ENCODE measurements around the gene EFCAB8.
A peak's percentile ranks its signal among the peaks of the same experiment; 100 is the strongest.

EFCAB8 gene

DNA sequence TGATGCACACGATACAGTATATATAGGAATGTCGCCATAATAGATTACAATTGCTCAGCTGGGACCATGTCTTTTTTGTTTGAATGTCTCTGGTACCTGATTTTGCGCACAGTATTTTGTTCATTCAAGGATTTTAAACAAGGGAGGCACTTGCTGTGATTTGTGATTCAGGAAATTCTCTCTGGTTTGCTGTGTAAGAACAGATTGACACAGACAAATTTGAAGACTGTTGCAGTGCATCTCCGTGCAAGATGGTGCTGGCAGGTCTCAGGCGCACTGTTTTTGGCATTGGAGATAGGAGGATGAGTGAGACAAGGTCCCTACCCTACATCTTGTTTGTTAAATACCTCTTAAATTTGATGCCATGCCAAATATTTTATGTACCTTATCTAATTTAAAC, 36.5 kb upstream of the EFCAB8 start:
- TF ChIP-seq, protein P1, sequence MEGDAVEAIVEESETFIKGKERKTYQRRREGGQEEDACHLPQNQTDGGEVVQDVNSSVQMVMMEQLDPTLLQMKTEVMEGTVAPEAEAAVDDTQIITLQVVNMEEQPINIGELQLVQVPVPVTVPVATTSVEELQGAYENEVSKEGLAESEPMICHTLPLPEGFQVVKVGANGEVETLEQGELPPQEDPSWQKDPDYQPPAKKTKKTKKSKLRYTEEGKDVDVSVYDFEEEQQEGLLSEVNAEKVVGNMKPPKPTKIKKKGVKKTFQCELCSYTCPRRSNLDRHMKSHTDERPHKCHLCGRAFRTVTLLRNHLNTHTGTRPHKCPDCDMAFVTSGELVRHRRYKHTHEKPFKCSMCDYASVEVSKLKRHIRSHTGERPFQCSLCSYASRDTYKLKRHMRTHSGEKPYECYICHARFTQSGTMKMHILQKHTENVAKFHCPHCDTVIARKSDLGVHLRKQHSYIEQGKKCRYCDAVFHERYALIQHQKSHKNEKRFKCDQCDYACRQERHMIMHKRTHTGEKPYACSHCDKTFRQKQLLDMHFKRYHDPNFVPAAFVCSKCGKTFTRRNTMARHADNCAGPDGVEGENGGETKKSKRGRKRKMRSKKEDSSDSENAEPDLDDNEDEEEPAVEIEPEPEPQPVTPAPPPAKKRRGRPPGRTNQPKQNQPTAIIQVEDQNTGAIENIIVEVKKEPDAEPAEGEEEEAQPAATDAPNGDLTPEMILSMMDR (conservative IDR thresholded peaks at IDR 0.05; ENCODE audit: low read length): no peak
- H3K4me3 ChIP-seq (ENCODE audit: low read length): no peak overlapping the region
- DNase-seq (ENCODE audit: low read depth): no peak

DNA sequence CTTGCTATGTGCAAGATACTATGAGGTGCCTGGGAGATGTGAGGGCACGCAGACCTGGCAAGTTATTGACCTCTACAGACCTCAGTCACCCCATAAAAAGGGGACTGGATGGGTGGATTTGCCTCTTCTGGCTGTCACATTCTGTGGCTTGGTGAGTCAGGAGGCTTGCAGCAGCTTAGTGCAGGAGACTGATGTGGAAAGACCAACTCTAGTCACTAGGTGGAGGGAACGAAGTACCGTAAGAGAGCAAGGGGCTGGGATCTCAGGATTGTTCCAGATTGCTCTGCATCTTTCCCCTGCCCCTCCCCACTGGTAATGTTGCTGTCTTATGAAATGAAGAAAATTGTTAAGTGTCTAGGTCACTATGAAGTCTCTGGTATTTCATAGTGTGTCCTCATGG, 35.6 kb upstream of the EFCAB8 start:
- H3K4me3 ChIP-seq (ENCODE audit: low read length): no peak overlapping the region
- TF ChIP-seq, protein P1 (conservative IDR thresholded peaks at IDR 0.05; ENCODE audit: low read length): peak; percentile 46

DNA sequence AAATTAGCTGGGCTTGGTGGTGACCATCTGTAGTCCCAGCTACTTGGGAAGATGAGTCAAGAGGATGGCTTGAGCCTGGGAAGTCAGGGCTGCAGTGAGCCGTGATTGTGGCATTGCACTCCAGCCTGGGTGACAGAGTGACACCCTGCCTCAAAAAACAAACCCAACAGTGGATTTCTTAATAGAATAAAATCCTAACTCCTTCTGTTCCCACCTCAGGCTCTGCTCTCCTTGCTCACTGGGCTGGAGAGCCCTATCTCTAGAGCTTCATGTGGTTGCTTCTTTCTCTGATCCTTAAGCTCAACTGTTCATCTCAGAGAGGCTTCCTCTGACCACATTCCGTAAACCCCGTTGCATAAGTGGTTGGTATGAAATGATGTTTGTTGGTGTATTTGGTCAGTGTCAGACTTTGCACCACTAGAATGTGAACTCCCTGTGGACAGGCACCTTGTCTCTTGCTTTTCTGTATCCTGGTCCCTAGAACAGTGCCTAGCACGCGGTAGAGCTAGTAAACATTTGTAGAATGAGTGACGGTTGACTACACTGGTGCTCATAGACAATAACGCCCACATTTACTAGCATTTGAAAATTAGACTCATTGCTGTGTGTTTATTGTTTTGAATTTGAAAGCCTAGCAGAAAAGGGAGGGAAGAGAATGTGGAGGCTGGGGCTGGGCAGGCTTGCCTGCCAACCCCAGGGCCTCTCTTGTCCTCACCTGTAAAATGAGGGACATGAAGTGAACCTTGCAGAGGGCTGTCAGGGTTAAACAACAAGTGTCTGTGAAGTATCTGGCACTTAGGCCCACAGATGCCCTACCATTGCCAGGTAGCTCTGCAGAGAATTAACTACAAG, 34.8 kb upstream of the EFCAB8 start:
- H3K4me3 ChIP-seq (ENCODE audit: low read length): no peak overlapping the region
- TF ChIP-seq, protein P1 (conservative IDR thresholded peaks at IDR 0.05; ENCODE audit: low read length): no peak
- DNase-seq (ENCODE audit: low read depth): peak; percentile 67

More for the DNA sequence above, 35.6 kb upstream of the EFCAB8 start:
- DNase-seq (ENCODE audit: low read depth): peak; percentile 87

DNA sequence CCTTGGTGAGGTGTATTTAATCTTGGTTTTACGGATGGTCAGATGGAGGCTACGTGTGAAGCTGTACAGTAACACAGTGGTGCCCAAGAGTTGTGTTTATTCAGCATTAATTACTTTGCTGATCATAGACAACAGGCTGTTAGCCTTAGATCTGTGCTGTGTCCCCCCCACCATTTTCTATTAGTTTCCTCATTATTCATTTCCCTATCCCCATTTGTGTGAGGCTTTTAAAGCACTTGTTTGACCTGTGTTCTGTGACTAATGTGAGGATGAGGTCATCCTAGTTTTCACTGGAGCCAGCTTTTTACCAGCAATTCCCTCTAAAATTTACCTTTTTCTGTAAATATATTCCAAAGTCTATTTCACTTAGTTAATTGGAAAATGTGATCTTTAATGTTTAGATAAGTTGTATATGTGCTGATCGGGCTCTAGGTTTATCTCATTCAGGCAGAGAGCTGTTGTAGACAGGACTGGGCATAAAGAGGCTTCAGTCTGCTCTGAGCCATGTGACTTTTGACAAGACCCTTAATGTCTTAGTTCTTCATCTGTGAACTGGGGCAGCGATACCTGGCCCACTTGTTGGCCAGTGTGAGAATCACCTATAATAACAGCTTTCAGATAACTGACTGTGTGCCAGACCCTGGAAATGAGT, 30.6 kb upstream of the EFCAB8 start:
- no peak for DNase-seq (ENCODE audit: low read depth)
- TF ChIP-seq, protein P1 (conservative IDR thresholded peaks at IDR 0.05; ENCODE audit: low read length): no peak
- no peak overlapping the region for H3K4me3 ChIP-seq (ENCODE audit: low read length)

DNA sequence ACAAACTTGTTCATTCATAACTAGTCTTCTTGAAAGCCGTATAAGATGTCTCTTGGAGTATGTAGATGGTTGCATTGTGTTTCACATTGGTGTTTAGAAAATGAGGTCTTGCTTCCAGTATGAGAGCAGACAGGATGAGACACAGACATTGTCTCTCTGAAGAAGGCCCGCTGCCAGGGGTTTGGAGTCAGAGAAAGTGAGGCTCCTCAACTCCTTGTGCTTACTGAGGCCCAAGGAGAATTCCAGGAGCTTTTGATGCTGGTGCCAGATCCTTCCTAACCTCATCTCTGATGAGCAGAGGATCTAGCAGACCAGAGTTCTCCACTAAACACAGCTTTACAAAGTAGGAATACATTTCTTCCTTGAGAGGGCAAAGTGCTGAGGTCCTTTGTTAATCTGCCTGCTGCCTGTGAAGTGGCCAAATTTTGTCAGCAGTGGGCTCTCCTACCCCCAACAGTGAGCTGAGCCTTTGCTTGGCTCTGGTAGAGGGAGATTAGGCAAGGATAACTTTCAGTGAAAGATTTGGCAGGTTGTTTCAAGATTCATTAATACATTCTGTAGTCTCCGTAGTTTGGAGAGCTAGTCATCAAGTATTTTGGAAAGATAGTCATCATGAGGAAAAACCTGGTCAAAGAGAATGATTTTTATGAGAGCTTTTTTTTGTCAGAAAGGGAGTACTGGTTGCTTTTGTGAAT, 29.3 kb upstream of the EFCAB8 start:
- DNase-seq (ENCODE audit: low read depth): peak; percentile 61
- TF ChIP-seq, protein P1 (conservative IDR thresholded peaks at IDR 0.05; ENCODE audit: low read length): no peak
- no peak overlapping the region for H3K4me3 ChIP-seq (ENCODE audit: low read length)

DNA sequence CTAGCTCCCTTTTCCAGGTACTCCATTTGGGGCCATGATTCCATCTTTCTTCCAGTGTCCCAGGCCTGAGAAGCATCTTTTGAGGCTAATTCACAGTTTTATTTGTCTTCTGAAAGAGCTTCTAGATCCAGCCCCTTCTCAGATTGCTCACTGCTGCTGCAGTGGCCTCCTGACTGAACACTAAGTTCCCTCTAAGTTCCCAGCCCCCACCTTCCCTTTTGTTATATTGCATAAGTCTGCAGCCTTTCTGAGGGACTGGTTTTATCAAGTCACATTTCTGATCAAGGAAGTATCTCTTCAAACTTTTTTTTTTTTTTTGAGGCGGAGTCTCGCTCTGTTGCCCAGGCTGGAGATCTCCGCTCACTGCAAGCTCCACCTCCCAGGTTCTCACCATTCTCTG, 28.3 kb upstream of the EFCAB8 start:
- TF ChIP-seq, protein P1 (conservative IDR thresholded peaks at IDR 0.05; ENCODE audit: low read length): no peak
- H3K4me3 ChIP-seq (ENCODE audit: low read length): no peak overlapping the region
- DNase-seq (ENCODE audit: low read depth): peak; percentile 48
